ENCODE measurements around the gene OR52W1.

The OR52W1 gene

DNA sequence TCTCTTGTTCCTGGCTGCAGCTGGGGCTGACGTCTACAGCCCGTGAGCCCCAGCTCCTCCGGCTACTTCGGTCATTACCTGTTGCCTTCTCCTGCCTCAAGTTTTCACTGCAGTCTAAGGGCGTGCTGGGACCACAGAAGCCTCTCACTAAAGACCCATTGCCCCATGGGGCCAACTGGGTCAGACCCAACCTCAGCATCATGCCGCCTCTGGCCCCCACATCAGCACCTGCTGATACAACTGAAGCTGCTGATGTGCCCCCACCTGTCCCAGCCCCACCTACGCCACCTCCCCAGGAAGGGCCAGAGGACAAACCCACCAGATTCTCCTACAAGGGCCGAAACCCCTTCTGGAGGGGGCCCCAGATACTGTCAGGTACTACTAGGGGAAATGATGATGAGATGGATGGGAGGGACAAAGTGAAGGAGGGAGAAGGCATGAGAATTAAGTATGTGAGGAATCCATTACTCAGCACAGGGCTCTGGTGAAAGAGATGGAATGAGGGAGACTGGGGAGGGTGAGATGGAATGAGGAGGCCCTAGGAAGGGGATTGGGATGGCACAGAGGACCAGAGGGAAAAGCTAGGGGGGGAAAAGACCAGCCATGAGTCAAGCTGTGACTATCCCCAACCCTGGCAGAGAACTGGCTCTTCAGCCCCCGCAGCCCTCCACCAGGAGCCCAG, 11.4 kb downstream of the OR52W1 start:
- TF ChIP-seq, protein P1, sequence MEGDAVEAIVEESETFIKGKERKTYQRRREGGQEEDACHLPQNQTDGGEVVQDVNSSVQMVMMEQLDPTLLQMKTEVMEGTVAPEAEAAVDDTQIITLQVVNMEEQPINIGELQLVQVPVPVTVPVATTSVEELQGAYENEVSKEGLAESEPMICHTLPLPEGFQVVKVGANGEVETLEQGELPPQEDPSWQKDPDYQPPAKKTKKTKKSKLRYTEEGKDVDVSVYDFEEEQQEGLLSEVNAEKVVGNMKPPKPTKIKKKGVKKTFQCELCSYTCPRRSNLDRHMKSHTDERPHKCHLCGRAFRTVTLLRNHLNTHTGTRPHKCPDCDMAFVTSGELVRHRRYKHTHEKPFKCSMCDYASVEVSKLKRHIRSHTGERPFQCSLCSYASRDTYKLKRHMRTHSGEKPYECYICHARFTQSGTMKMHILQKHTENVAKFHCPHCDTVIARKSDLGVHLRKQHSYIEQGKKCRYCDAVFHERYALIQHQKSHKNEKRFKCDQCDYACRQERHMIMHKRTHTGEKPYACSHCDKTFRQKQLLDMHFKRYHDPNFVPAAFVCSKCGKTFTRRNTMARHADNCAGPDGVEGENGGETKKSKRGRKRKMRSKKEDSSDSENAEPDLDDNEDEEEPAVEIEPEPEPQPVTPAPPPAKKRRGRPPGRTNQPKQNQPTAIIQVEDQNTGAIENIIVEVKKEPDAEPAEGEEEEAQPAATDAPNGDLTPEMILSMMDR (IDR thresholded peaks at IDR 0.05; ENCODE audit: low read depth, low read length): no peak
- no peak overlapping the region for H3K4me3 ChIP-seq (ENCODE audit: low read depth, low read length)
- DNase-seq (ENCODE audit: low read depth, low spot score): no peak
- in situ Hi-C loops (cut with HindIII; ENCODE audit: low sequenced_read_pairs): no loop called here

DNA sequence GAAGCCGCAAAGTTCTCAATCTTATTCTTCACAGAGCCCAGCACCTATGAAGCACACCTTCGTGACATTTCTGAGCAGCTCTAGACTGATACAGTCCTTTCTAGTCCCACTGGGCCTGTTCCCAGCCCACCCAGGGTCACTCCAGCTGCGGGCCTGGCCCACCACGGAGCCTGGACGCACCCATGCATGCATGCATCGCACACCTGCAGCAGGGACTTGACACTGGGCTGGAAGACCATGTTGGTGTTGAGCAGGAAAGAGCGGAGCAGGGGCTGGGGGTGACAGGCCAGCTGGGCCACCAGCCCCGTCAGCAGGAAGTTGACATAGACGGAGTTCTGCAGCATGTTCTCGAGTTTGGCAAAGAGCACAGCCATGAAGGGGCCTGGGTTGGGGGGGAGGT, 15.5 kb downstream of the OR52W1 start:
- no peak overlapping the region for H3K4me3 ChIP-seq (ENCODE audit: low read depth, low read length)
- DNase-seq (ENCODE audit: low read depth, low spot score): no peak
- in situ Hi-C loops (cut with HindIII; ENCODE audit: low sequenced_read_pairs): no loop called here
- TF ChIP-seq, protein P1 (IDR thresholded peaks at IDR 0.05; ENCODE audit: low read depth, low read length): no peak

DNA sequence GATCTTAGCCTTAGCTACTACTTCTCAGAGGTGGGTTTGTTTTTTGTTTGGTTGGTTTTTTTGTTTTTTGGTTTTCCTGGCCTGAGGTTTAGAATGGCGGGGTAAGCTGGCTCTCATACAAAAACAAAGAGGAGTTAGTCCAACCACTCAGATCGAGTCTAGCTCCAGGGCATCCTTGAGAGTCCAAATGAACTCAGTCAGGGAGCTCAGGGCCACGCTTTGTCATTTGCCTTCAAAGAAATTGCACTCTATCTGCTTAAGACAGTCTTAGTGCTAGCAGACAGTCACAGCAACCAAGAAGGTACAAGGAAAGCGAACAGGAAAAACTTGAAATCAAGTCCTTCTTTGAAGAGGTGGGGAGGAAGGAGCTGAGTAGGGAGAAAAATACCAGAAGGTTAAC, 17.5 kb downstream of the OR52W1 start:
- DNase-seq (ENCODE audit: low read depth, low spot score): no peak
- no peak overlapping the region for H3K4me3 ChIP-seq (ENCODE audit: low read depth, low read length)
- TF ChIP-seq, protein P1 (IDR thresholded peaks at IDR 0.05; ENCODE audit: low read depth, low read length): no peak
- in situ Hi-C loops (cut with HindIII; ENCODE audit: low sequenced_read_pairs): no loop called here

- in situ Hi-C loops (cut with HindIII; ENCODE audit: low sequenced_read_pairs): no loop called here
- DNase-seq (ENCODE audit: low read depth, low spot score): no peak
- TF ChIP-seq, protein P1 (IDR thresholded peaks at IDR 0.05; ENCODE audit: low read depth, low read length): no peak
- no peak overlapping the region for H3K4me3 ChIP-seq (ENCODE audit: low read depth, low read length)
These were observed 18.7 kb downstream of the OR52W1 start for GRCh38 chr11:6217722-6218121.

GRCh38 chr11:6219359-6219758, 20.3 kb downstream of the OR52W1 start:
- in situ Hi-C loops (cut with HindIII; ENCODE audit: low sequenced_read_pairs): no loop called here
- TF ChIP-seq, protein P1 (IDR thresholded peaks at IDR 0.05; ENCODE audit: low read depth, low read length): no peak
- H3K4me3 ChIP-seq (ENCODE audit: low read depth, low read length): no peak overlapping the region
- peak; percentile 87 for DNase-seq (ENCODE audit: low read depth, low spot score)

DNA sequence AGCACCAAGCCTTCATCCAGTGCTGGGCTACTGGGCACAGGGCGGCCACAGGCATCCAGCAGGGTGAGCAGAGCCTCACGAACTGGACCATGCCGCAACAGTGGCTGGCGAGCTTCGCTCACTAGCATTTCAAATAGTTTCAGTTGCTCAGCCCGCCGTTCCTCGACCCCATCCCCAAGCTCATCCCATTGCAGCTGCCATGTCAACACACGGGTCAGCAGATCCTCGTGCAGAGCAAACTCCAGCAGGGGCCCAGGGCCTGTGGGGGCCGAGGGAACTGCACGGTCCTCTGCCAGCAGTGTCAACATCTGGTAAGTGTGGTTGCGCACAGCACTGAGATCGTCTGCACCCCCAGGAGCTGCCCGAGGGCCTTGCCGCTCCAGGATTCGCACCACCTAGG, 24.8 kb downstream of the OR52W1 start:
- no peak overlapping the region for H3K4me3 ChIP-seq (ENCODE audit: low read depth, low read length)
- TF ChIP-seq, protein P1 (IDR thresholded peaks at IDR 0.05; ENCODE audit: low read depth, low read length): no peak
- in situ Hi-C loops (cut with HindIII; ENCODE audit: low sequenced_read_pairs): no loop called here
- no peak for DNase-seq (ENCODE audit: low read depth, low spot score)
